G401 (cell line): ENCODE results near the gene COMTD1. TPM values are rescaled to one million over a fixed set of nuclear protein-coding genes. Genes with fewer than 3 reads are reported as not detected.
A peak's percentile ranks its signal among the peaks of the same experiment; 100 is the strongest.
"Not testable (repeated sequence)": the region's sequence is repeated elsewhere in the genome, so short reads cannot be mapped to it uniquely, and the experiment has no call there.

ENCODE experiments used
- DNase-seq: peaks from one replicate; pipeline ENCODE4 v3.0.0-alpha.2; 2015; ENCODE audit warnings: low spot score
- in situ Hi-C: cut with HindIII; loops from 2 replicates; pipeline ENCODE4 v1.10.0; 2016; ENCODE audit warnings: low sequenced_read_pairs, mixed read lengths
- total RNA-seq: library from RNA; depleted of rRNA; stranded (reverse); fragments of >200 nt; shearing (Covaris generic); gene quantifications from 2 replicates; pipeline ENCODE4 v1.2.3, GENCODE V29; 2014; rRNA removed

COMTD1 gene
- total RNA-seq, 1 experiment from 2014 or later, result 33.8 TPM

DNA sequence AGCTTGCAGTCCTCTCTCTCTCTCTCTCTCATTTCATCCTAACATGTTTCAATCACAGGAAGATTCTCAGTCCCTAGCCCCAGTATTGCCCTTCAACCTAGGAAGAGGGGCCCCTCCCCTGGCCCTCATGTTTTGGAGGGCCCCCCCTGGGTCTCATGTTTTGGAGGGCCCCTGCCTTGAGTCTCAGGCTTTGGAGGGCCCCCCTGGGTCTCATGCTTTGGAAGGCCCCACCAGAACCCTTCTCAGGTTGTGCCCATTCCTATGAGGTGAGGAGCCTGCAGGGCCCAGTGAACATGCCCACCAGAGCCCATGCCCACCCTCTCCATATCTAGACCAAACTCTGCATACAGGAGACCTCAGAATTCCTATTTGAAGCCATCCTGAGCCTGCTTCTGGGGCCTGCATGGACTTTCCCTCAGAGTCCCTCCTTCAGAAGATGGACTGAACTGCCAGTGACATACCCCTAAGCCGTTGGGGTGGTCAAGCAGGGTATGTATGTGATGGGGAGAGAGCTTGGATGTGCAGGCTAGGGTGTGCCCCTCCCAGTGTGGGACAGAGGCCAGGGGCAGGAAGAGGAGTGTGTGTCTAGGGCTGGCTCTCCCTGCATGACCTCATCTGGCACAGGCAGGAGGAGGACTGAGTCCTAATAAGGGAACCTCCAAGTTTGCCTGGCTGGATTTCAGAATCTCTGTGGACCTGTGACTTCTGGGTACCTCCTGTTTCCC is 33.3 kb downstream of the COMTD1 start:
- DNase-seq, result no peak
- in situ Hi-C loops, result no loop called here

- in situ Hi-C loops, result no loop called here
Measured at GRCh38 chr10:75201793-75202307, 33.9 kb downstream of the COMTD1 start.

DNA sequence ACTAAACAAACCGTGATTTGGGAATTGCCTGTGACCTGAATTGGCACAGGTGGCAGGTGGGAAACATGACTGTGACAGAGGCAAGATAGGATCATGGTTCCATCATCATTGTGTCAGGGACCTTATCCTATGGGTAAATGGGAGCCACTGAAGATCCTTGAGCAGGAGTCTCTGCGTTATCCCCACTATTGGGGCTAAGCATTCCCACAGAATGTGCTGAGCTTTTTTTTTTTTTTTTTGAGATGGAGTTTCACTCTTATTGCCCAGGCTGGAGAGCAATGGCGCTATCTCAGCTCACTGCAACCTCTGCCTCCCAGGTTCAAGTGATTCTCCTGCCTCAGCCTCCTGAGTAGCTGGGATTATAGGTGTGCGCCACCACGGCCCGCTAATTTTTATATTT is 35.8 kb downstream of the COMTD1 start:
- DNase-seq, in situ Hi-C loops: not testable (repeated sequence)

More at GRCh38 chr10:75201793-75202307, 33.9 kb downstream of the COMTD1 start:
- DNase-seq, result no peak

DNA sequence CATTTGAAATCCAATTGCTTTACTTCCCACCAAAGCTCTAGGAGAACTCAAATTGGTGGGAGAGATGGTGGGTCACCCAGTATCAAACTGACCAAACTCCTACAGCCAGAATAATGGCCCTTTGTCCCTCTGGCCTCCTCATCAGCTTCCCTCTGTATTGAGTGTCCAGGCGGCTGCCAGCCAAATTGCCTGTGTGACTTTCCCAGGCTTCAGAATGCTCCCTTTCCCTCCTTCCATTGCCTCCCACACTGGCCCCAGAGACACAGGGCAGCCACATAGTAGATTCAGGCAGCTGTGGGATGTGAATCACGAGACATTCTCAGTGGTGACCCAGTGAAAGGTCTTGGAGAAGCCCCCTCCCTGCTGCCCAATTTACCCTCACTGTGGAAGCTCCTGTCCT is 37.9 kb downstream of the COMTD1 start:
- no peak for DNase-seq

DNA sequence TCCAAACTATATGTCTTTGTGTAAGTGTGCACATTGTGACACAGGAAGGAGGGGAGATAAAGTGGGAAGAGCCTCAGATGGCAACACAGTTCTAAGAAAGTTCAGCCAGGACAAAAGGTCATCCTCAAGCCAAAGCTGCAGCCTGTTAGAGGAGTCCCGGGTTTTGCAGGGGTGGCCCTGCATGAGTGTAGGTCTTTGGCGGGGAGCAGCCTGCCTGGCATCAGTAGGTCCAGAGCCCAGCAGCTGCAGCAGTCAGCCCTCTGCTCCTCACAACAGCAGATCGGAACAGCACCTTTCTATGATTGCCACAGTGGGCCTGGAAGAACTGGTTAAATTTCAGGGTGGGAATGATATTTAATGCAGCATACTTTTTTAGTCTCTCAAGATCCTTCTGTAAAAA is 38.7 kb downstream of the COMTD1 start:
- in situ Hi-C loops, result no loop called here
- no peak for DNase-seq

More for the DNA sequence above, 37.9 kb downstream of the COMTD1 start:
- in situ Hi-C loops, result no loop called here

DNA sequence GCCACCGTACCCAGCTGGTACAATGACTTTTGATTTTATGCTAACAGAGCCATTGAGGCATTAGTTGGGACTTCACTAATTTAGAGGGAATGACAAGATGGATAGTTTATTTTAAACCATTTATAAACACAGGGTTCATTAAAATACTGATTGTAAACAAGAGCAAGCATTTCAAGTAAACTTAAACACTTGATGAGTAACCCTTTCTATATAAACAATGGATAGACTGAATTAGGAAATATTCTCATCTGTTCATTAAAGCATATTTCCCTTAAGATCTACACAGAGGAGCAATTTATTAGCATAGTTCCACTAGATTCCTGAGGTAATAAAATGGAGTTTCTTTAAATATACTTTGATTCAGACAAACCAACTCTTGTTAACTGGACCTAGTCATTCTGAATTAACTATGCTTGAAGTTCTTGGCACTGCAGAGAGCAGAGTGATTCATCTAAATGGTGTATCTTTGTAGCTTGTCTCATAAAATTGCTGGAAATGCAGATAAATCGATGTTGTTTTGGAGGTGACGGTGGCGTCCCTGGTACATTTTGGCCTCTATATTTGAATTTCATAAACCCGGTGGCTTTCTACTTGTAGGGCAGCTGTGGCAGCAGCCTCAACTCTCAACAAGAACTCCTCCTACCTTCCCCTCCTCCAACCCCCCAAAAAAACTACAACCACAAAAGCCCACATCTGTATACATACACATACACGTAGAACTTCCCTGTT is 40.6 kb downstream of the COMTD1 start:
- in situ Hi-C loops, result no loop called here
- no peak for DNase-seq

- in situ Hi-C loops, DNase-seq: not testable (repeated sequence)
Measured at GRCh38 chr10:75194625-75195024, 41.1 kb downstream of the COMTD1 start.

GRCh38 chr10:75191821-75192568 is 43.8 kb downstream of the COMTD1 start:
- no peak for DNase-seq

GRCh38 chr10:75189266-75190096 is 46.3 kb downstream of the COMTD1 start:
- DNase-seq, result no peak
- in situ Hi-C loops, result no loop called here

More at GRCh38 chr10:75191821-75192568, 43.8 kb downstream of the COMTD1 start:
- in situ Hi-C loops, result no loop called here

DNA sequence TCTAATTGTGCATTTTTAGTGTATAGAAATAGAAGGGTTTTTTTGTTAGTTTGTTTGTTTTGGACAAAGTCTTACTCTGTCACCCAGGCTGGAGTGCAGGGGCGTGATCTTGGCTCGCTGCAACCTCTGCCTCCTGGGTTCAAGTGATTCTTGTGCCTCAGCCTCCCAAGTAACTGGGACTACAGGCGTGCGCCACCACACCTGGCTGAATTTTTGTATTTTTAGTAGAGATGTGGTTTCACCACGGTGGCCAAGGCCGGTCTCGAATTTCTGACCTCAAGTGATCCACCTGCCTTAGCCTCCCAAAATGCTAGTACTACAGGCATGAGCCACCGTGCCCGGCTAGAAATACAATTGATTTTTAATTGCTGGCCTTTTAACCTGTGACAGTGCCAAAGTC is 47.2 kb downstream of the COMTD1 start:
- DNase-seq, in situ Hi-C loops: not testable (repeated sequence)

- in situ Hi-C loops, result no loop called here
Measured at GRCh38 chr10:75187961-75188426, 47.8 kb downstream of the COMTD1 start.

DNA sequence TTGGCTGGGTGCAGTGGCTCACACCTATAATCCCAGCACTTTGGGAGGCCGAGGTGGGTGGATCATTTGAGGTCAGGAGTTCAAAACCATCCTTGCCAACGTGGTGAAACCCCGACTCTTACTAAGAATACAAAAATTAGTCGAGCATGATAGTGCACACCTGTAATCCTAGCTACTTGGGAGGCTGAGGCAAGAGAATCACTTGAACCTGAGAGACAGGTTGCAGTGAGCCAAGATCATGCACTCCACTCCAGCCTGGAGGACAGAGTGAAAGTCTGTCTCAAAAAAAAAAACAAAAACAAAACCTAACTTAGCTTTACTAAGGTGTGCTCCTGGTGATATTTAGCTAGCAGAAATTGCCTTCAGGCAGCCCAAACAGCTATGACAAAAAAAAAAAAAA is 49.4 kb downstream of the COMTD1 start:
- DNase-seq, result no peak
- in situ Hi-C loops, result no loop called here

More at GRCh38 chr10:75187961-75188426, 47.8 kb downstream of the COMTD1 start:
- peak; percentile 42 for DNase-seq

Other genes with a start within 250 kb of the COMTD1 start
- gene SAMD8, start 124.3 kb downstream of the COMTD1 start, total RNA-seq, result 14.9 and 18.2 TPM in 2 replicates
- 181 and 192 TPM in 2 replicates for gene VDAC2, start 25.2 kb downstream of the COMTD1 start, total RNA-seq
- gene ZNF503, start 165.8 kb upstream of the COMTD1 start, total RNA-seq, result 1.5 and 2.0 TPM in 2 replicates
- gene LRMDA, start 195.7 kb upstream of the COMTD1 start, total RNA-seq, result not detected in 2 replicates